GM19023 (cell line): ENCODE data around the gene IL12B.
"Not testable (repeated sequence)": the region's sequence is repeated elsewhere in the genome, so short reads cannot be mapped to it uniquely, and the experiment has no call there.

Experiments used
- ATAC-seq: cut with Tn5 transposase; IDR thresholded peaks from one replicate; pipeline ENCODE4 v1.9.1; 2021; ENCODE audit warnings: mild to moderate bottlenecking, moderate library complexity; ENCODE audit not compliant: unreplicated experiment

IL12B gene

DNA sequence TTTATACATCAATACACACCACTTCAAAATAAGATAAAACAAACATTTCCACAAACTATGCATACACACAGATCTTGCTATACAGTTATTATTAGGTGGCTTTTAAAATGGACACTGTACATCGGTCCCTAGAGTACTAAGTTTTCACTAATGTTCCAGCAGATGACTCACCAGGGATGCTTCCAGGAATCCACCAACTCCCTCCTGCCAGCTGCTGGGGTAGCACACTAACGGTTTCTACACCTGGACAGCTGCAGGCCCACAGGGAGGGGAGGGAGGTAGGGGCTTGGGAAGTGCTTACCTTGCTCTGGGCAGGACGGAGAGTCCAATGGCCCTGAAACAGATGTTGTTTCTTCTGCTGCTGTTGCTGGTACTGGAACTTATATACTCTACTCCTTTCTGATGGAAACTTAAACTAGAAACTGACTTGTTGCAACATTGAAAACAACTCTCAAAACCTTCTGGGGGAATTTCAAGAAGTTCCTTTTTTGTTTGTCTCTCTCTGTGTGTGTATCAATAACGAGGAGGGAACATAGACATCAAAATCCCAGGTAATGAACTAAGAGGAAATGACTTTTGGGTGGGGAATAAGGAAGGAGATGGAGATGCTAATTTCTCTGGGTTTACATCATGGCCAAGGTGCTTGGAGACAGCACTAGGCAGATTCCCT, at the start of gene IL12B:
Gene IL12B, minus strand, starts transcription at position 357 of the 670 bp plus-strand sequence. CDS start 3,705 bp downstream, outside the sequence.
- no peak for ATAC-seq

- no peak for ATAC-seq
These were observed 47.4 kb upstream of the IL12B start for GRCh38 chr5:159377653-159378052.

DNA sequence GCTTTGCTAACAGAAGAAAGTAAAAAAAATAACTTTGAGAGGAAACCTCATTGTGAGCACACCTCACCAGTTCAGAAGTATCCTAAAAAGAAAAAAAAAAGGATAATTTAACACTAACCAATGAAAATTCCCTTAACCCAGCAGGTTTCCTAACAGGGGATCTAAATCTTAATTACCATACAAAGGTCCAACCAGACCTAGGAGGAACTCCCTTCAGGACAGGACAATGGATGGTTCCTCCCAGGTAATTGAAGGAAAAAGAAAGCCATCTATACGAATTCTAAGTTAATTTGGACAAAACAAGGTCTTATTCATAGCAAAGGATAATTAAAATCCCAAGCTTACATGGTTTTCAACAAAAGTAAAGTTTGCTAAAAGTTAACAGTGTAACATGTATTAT, 37.6 kb upstream of the IL12B start:
- ATAC-seq, result not testable (repeated sequence)

DNA sequence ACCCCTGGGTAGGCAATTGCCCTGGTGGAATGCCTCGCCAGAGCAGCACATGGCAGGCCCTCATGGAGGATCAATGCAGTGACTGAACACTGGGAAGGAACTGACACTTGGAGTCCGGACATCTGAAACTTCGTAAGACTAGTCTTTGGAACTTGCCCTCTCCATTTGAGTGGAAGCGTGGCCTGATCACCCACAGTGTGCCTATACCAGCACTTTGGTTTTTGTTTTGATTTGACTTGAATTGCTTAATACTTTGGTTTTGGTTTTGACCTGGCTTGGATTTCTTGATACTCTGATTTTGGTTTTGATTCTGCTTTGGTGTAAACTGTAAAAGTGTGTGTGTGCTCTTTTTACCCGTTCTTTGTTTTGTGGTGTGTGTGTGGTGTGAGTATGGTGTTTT, 36.5 kb upstream of the IL12B start:
- ATAC-seq, result not testable (repeated sequence)

DNA sequence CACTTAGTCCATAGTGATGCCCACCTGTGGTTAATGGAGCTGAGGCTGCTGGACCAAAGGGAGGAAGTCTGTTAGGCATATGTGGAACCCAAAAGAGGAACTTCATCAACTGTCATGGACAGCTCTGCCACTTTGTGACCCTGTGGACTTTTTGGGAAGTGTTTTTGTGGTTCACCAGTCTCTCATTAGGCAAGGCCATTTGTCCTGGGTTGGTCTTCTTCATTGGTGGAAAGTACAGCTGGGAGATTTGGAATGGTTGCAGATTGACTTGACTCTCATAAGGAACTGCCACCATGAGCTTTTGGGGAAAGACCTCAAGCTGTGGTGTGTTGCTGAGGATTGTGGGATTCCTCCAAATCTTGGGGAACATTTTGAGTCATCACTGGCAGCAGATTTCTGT, 31.9 kb upstream of the IL12B start:
- ATAC-seq, result no peak

DNA sequence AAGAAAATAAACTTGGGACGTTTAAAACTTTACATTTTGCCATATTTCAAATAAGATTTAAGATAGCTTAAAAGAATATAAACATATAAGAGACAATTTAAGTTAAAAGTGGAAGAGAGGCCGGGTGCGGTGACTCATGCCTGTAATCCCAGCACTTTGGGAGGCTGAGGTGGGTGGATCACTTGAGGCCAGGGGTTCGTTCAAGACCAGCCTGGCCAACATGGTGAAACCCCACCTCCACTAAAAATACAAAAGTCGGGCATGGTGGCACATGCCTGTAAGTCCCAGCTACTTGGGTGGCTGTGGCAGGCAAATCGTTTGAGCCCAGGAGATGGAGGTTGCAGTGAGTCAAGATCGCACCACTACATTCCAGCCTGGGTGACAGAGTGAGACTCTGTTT, 29.6 kb upstream of the IL12B start:
- ATAC-seq, result not testable (repeated sequence)

- ATAC-seq, result no peak
These were observed 29.1 kb upstream of the IL12B start for GRCh38 chr5:159359408-159359807.

- no peak for ATAC-seq
These were observed 23.5 kb upstream of the IL12B start for GRCh38 chr5:159353661-159354252.

- ATAC-seq, result not testable (repeated sequence)
These were observed 20.4 kb upstream of the IL12B start for GRCh38 chr5:159350644-159351043.

DNA sequence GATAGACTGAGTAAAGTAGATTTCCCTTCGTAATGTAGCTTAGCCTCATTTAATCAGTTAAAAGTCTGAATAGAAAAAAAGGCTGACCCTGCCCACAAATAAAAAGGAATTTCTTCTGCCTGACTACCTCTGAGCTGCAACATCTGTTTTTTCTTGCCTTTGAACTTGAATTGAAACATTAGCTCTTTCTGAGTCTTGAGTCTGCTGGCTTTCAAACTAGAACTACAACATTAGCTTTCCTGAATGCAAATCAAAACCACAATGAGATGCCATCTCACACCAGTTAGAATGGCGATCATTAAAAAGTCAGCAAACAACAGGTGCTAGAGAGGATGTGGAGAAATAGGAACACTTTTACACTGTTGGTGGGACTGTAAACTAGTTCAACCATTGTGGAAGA, 19.9 kb upstream of the IL12B start:
- not testable (repeated sequence) for ATAC-seq

DNA sequence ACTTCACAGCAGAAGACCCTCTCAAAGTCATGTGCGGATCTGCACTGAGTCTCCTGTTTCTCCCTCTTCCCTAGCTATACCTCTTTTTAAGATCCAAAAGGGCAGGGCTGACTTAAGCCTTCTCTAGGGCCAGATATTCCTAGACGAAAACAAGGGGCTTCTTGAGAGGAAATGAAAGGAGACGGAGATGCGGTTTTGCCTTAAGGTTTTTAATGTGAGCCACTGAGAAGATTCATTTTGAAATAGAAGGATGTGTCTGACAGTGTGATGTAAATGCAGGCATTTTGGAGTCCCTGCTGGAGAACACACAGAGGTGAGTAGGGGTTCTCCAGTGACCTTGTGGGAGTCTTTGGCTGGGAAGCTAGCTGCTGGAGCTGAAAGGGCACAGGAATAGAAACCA, 15.6 kb upstream of the IL12B start:
- ATAC-seq, result no peak

DNA sequence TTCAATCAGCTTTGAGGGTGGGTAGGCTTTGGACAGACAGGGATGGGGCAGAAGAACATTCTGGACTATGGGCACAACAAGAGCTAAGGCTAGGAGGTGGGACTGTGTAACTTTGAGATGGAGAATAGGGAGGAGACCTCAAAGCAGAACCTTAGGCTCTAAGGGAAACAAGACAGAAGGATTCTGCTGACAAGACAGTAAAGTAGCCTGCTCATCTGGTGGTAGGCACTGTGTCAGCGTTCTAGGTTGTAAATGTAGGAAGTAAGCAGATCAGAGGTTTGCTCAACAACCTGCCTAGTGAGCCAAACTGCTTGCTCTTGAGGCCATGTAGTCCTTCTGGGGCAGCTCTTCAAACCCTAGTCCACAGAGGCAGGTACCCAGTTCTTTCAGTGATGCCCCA, 15.0 kb upstream of the IL12B start:
- ATAC-seq, result no peak

GRCh38 chr5:159343295-159344094, 13.2 kb upstream of the IL12B start:
- ATAC-seq, result no peak

GRCh38 chr5:159342840-159343239, 12.6 kb upstream of the IL12B start:
- ATAC-seq, result no peak

DNA sequence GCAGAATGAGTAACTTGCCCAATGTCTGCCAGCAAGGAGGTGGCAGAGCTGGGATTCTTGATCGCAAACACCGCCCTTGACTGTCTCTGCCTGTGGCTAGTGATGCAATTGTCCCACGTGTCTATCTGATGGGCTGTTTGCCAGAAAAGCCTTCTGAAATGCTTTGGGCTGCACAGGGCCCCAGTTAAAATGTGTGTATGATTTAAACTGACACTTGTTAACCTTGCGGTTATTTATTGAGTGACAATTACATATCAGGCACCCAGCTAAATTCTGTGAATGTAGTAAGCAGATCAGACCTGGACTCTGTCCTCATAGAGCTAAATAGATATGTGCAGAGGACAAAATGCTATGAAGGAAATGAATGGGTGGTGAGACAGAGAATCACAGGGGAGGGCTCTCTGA, 11.6 kb upstream of the IL12B start:
- no peak for ATAC-seq

GRCh38 chr5:159341145-159341544, 10.9 kb upstream of the IL12B start:
- ATAC-seq, result no peak

DNA sequence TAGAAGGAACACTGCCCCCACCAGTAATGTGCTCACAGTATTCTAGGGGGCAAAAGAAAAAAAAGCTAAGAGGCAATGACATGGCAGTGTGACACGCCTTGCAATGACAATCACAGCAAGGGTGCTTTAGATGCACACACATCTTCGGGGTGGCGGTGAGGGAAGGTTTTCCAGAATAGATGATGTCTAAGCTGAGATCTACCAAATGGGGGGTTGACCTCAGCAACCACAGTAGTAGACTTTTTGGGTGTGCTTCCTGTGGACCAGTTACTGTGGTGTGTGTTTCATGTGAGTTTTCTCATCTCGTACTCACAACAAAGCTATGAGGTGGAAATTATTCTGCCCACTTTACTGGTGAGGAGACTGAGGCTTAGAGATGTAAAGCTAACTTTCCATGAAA, 10.2 kb upstream of the IL12B start:
- ATAC-seq, result no peak

DNA sequence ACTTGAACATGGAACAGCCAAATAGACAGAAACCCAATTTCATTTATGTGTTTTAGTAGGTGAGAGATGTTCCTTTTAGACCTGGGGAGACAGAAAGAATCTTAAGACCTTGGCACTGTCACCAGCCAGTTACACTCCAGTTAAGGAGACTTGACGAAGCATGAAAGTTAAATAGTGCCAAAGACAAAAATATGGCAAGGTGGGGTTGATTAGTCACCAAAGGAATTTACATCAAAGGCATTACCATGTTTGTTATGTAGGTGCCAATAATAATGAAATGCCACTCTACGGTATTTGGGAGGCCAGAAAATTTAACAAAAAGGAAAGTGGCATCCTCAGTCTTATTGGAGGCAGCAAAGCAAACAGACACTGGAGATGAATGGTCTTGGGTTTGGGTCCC, 9.2 kb upstream of the IL12B start:
- ATAC-seq, result no peak

- ATAC-seq, result no peak
These were observed 7.8 kb upstream of the IL12B start for GRCh38 chr5:159338118-159338517.

DNA sequence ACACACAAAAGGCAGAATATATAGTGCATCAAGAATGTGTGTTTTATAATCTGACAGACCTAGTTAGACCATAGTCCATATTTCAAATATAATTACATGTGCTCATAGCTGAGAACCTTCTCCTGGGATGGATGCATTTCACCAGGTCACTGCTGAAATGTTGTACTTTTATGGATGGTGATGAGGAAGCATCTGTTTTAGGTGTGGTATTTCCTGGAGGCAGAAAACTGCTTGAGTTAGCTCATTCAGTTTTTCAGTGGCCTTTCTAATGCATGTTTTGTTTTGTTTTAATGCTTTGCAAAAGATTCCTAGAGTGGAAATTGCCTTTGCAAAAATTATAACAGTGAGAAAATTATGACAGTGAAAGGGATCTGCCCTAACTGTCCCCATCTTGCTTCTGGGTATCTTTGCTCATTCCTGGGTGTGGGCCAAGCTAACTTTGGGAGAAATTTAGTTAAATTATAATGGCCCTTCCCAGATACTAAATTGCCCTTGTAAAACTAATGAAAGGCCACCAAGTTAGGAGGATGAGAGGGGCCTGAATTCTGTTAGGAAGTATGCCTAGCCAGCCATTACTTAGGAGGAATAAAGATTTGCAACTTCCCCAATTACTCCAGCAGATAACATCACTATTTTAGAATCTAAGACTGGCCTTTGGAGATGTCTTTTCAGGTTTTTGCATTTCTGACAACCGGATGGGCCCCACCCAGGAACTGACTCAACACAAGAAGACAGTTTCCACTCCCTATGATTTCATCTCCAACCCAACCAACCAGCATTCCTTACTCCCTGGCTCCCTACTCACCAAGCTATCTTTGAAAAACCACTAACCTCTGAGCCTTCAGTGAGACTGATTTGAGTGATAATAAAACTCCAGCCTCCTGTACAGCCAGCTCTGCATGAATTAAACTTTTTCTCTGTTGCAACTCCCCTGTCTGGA, 7.0 kb upstream of the IL12B start:
- ATAC-seq, result no peak

GRCh38 chr5:159336586-159336985, 6.3 kb upstream of the IL12B start:
- no peak for ATAC-seq
